GM18498 (cell line): ENCODE results near the gene TUBE1.
A peak's percentile ranks its signal among the peaks of the same experiment; 100 is the strongest.
"Not testable (repeated sequence)": the region's sequence is repeated elsewhere in the genome, so short reads cannot be mapped to it uniquely, and the experiment has no call there.

ENCODE experiments used
- ATAC-seq: cut with Tn5 transposase; IDR thresholded peaks from one replicate; pipeline ENCODE4 v1.9.1; 2021; ENCODE audit warnings: mild to moderate bottlenecking, moderate library complexity; ENCODE audit not compliant: unreplicated experiment

TUBE1 gene

GRCh38 chr6:112065426-112065986 lies 21.8 kb downstream of the TUBE1 start:
- ATAC-seq: no peak

GRCh38 chr6:112062966-112063365 lies 24.3 kb downstream of the TUBE1 start:
- ATAC-seq: no peak

GRCh38 chr6:112061605-112062004 lies 25.7 kb downstream of the TUBE1 start:
- ATAC-seq: no peak

- no peak for ATAC-seq
These were observed 28.8 kb downstream of the TUBE1 start for GRCh38 chr6:112058243-112059032.

- no peak for ATAC-seq
These were observed 32.6 kb downstream of the TUBE1 start for GRCh38 chr6:112054555-112055190.

GRCh38 chr6:112054001-112054400 lies 33.3 kb downstream of the TUBE1 start, which contains the start of gene CCN6:
TSS of gene CCN6 (plus strand) at chr6:112054104. CDS start at chr6:112054358, 254 bp downstream.
- no peak for ATAC-seq

GRCh38 chr6:112051251-112051740 lies 36.0 kb downstream of the TUBE1 start:
- ATAC-seq: not testable (repeated sequence)

GRCh38 chr6:112050429-112050828 lies 36.9 kb downstream of the TUBE1 start:
- no peak for ATAC-seq

GRCh38 chr6:112049996-112050395 lies 37.3 kb downstream of the TUBE1 start:
- ATAC-seq: no peak

- ATAC-seq: no peak
These were observed 38.1 kb downstream of the TUBE1 start for GRCh38 chr6:112049026-112049799.

- not testable (repeated sequence) for ATAC-seq
These were observed 39.8 kb downstream of the TUBE1 start for GRCh38 chr6:112047523-112047922.

GRCh38 chr6:112044856-112045255 lies 42.4 kb downstream of the TUBE1 start:
- no peak for ATAC-seq

- ATAC-seq: no peak
These were observed 43.1 kb downstream of the TUBE1 start for GRCh38 chr6:112044196-112044595.

GRCh38 chr6:112043032-112044007 lies 44.0 kb downstream of the TUBE1 start:
- ATAC-seq: peak; percentile 90

GRCh38 chr6:112041535-112041934 lies 45.7 kb downstream of the TUBE1 start:
- ATAC-seq: no peak

GRCh38 chr6:112040956-112041355 lies 46.3 kb downstream of the TUBE1 start:
- ATAC-seq: no peak

GRCh38 chr6:112039431-112039770 lies 47.9 kb downstream of the TUBE1 start:
- ATAC-seq: no peak

- no peak for ATAC-seq
These were observed 48.4 kb downstream of the TUBE1 start for GRCh38 chr6:112038756-112039430.

GRCh38 chr6:112038268-112038667 lies 49.0 kb downstream of the TUBE1 start:
- ATAC-seq: no peak
